GM12874 (cell line): ENCODE data around the gene SUCLG1.

Source experiments
- TF ChIP-seq, protein P1 (sequence below): IDR thresholded peaks from 2 replicates; pipeline ENCODE4 v1.5.1; 2011; ENCODE audit warnings: low read depth, mild to moderate bottlenecking, control low read depth, low read length, moderate library complexity; ENCODE audit not compliant: insufficient read depth

The SUCLG1 gene

DNA sequence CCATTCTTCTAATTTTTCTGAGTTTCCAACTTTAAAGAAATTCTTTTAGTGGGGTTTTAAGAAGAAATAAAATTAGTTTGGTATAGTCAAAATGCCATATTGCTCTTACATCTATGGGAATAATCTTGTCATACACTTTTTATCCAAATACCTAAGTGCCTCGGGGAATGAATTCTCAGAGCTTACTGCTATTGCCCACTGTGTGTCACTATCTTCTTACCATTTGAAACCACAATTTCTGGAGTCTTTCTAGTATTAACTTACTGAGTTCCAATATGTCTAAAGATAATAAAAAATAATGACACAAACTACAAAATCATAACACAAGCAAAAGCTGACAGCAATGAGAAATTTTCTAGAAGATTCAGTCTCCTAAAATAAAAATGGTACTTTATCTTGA is 33.5 kb upstream of the SUCLG1 start:
- TF ChIP-seq, protein P1, sequence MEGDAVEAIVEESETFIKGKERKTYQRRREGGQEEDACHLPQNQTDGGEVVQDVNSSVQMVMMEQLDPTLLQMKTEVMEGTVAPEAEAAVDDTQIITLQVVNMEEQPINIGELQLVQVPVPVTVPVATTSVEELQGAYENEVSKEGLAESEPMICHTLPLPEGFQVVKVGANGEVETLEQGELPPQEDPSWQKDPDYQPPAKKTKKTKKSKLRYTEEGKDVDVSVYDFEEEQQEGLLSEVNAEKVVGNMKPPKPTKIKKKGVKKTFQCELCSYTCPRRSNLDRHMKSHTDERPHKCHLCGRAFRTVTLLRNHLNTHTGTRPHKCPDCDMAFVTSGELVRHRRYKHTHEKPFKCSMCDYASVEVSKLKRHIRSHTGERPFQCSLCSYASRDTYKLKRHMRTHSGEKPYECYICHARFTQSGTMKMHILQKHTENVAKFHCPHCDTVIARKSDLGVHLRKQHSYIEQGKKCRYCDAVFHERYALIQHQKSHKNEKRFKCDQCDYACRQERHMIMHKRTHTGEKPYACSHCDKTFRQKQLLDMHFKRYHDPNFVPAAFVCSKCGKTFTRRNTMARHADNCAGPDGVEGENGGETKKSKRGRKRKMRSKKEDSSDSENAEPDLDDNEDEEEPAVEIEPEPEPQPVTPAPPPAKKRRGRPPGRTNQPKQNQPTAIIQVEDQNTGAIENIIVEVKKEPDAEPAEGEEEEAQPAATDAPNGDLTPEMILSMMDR = no peak

DNA sequence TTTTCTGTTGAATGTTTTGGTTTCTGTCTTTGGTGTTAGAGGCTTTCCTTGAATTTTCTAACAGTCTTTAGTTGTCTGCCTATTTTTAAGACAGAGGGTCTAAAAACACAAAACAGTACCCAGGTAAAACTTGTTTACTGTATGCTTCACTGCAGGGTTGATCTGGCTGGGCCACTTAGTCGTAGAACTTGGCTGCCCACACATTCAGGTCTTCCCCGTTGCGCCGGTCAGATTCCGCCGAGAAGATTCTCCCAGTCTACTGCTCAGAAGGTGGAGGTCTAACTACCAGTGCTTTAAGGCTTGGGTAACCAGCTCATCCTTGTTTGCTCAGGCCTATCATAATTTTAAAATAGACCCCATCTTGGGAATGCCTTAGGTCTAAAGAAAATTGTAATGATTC is 32.7 kb upstream of the SUCLG1 start:
- TF ChIP-seq, protein P1 = no peak

DNA sequence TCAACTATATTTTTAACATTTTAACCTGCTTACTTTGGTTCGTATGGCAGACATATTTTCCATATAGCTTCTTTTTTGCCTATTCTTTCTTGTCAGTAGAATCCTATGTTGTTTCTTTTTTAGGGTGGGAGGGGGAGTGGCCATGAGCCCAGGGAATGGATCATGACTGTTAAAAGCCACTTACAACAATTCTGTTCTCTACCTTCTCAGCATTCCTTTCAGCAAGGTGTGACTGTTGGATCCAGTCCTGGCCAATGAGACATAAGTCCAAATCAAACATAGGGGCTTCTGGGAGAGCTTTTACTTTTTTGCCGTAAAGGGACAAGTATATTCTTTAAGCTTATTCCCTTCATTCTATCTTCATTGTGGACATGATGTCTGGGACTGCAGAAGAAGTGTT is 32.2 kb upstream of the SUCLG1 start:
- TF ChIP-seq, protein P1 = no peak

DNA sequence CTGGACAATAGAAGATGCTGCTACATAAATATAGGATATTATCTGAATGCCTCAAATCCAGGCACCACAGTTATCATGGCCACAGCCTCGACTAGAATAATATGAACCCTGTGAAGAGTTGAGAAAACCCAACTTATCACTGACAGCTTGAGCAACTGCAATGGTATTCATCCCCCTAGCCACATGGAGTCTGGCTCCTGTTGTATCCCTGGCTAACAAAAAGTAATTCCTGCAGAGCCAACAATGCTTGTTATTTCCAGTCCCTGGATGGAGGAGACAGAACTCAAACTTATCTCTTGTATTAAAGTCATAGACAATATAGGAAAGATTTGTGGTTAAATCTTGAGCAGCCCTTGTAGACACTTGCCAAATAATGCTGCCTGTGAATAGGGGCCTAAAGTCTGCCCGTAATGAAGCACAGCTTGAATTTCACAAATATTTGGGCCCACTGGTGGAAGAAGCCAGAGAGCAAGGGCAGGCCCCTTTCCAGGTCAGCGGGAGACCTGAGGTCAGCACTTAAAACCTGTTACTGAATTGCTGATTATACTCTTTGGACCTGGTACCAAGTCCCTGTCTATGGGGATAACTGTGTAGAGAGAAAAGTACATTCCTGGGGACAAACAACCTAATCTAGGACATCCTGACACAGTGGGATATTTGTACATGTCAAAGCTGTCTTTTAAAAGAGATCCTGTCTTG is 28.4 kb upstream of the SUCLG1 start:
- TF ChIP-seq, protein P1 = no peak

DNA sequence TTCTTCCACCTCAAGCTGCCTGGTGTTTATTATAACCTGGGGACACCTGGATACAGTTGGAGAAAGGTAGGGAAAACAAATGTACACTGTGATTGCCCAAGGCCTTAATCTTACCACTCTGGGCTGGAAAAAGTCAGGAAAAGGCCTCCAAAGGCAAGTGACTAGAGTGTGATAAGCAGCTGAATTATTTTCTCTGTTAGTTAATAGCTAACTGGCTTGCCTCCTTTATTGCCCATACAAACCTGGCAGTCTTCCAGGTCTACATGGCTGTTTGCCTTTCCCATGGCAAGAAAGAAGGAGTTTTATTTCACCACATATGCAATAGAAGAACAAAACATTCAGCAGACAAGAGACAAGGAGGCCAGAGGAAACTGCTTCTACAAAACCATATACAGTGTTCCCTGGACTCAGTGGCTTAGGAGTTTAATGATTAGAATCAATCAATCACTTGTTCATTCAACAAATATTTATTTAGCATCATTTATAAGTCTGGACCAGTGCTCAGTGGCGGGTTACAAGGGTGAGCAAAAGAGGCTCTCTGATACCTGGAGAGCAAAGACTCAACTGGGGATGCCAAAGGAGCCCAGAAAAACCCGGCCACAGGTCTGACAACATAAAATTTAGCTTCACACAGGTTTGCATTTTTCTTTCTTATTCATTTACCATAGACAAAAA is 27.5 kb upstream of the SUCLG1 start:
- TF ChIP-seq, protein P1 = no peak

DNA sequence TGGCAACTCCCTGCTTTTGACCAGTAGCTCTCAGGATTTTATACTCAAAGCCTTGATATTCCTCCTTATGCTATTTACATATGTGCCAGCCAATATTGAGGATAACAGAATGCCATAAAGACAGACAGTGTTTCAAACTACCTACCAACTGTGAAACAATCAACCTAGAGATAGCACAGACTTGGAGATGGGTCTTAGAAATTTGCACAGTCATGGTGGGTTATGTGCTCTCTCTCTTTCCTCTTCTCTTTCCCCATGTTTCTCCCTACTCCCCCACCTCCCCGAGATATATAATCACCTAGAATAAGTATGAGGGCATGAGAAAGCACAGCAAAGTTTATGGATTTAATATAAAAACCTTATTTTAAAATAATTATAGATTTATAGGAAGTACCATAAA is 24.2 kb upstream of the SUCLG1 start:
- TF ChIP-seq, protein P1 = no peak

DNA sequence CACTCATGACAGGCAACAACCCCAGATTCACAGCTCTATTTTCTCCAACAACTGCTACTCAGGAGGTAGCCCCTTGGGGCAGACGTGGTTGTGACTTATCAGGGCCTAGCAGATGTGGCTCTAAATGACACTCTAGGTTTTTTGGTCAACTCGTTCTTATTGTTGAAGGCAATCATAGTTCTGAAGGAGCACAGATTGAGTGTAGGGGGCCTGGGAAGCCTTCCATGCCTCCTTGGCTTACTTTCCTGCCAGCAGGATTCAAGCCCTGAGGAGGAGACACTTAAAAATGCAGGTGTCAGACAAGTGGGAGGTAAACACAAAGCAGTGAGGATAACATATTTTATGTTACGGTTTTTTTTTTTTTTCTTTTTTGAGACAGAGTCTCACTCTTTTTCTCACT is 23.5 kb upstream of the SUCLG1 start:
- TF ChIP-seq, protein P1 = no peak
